IMR-90 (cell line): ENCODE results near the gene GNB1L. TPM values are rescaled to one million over a fixed set of nuclear protein-coding genes. Genes with fewer than 3 reads are reported as not detected.

Experiments
- ATAC-seq: fragments of 200-7000 bp; cut with Tn5 transposase; 2 replicates; pipeline ENCODE4 v1.9.1; 2020; ENCODE audit warnings: low read depth, mild to moderate bottlenecking, moderate library complexity
- BruUV-seq: library from RNA; stranded (reverse); fragments of 400-500 nt; replicated peaks from 2 replicates; lab custom pipeline; 2021; lab: Mats Ljungman, UMichigan
- CTCF ChIA-PET: fragments of 300-600 bp; formaldehyde crosslinking; extraction: SDS; loops from one replicate; lab custom pipeline; 2021; ENCODE audit warnings: antibody characterized with exemption; lab: Yijun Ruan, JAX
- POLR2A ChIA-PET: fragments of 300-600 bp; sonication (Branson Sonifier 250); formaldehyde crosslinking; loops from one replicate; lab custom pipeline; 2022; ENCODE audit warnings: antibody characterized with exemption; ENCODE audit not compliant: unreplicated experiment; lab: Charles Lee
- DNase-seq: peaks from one replicate; pipeline ENCODE4 v3.0.0; 2013
- H2AFZ ChIP-seq: replicated peaks from 2 replicates; pipeline ENCODE3; 2013; ENCODE audit warnings: low read length, mild to moderate bottlenecking; ENCODE audit not compliant: poor library complexity
- H2AK5ac ChIP-seq: 2 replicates; pipeline ENCODE4 v1.6.1; 2013; ENCODE audit warnings: low read depth, low read length, inconsistent platforms
- H2AK9ac ChIP-seq: replicated peaks from 2 replicates; pipeline ENCODE3; 2013; ENCODE audit warnings: mild to moderate bottlenecking, low read depth, low read length, moderate library complexity; ENCODE audit not compliant: poor library complexity
- H2BK120ac ChIP-seq: 2 replicates; pipeline ENCODE4 v1.6.1; 2013; ENCODE audit warnings: low read depth, low read length, inconsistent platforms
- H2BK15ac ChIP-seq: 3 replicates; pipeline ENCODE4 v1.6.1; 2013; ENCODE audit warnings: low read depth, low read length, inconsistent platforms
- H2BK20ac ChIP-seq: 2 replicates; pipeline ENCODE4 v1.6.1; 2013; ENCODE audit warnings: low read depth, mild to moderate bottlenecking, inconsistent platforms, low read length, moderate library complexity
- H2BK5ac ChIP-seq: 2 replicates; pipeline ENCODE4 v1.6.1; 2013; ENCODE audit warnings: mild to moderate bottlenecking, low read depth, low read length, inconsistent platforms; ENCODE audit not compliant: poor library complexity, severe bottlenecking
- H3K14ac ChIP-seq: replicated peaks from 2 replicates; pipeline ENCODE4 v1.6.1; 2013; ENCODE audit warnings: low read depth, low read length, inconsistent platforms
- H3K18ac ChIP-seq: 2 replicates; pipeline ENCODE4 v1.6.1; 2013; ENCODE audit warnings: low read depth, low read length, control low read depth
- H3K23ac ChIP-seq: 2 replicates; pipeline ENCODE4 v1.6.1; 2013; ENCODE audit warnings: low read depth, low read length, inconsistent platforms
- H3K27ac ChIP-seq: 2 replicates; pipeline ENCODE4 v1.5.1; 2013; ENCODE audit warnings: mild to moderate bottlenecking, control low read depth, low read length; ENCODE audit not compliant: insufficient read depth
- H3K27me3 ChIP-seq: 2 replicates; pipeline ENCODE4 v1.6.1; 2013; ENCODE audit warnings: low read length; ENCODE audit not compliant: control insufficient read depth, insufficient read depth
- H3K36me3 ChIP-seq: 2 replicates; pipeline ENCODE4 v1.6.1; 2013; ENCODE audit warnings: low read length, mixed read lengths; ENCODE audit not compliant: control insufficient read depth, insufficient read depth
- H3K4ac ChIP-seq: 2 replicates; pipeline ENCODE4 v1.6.1; 2013; ENCODE audit warnings: low read depth, low read length, inconsistent platforms
- H3K4me1 ChIP-seq: 2 replicates; pipeline ENCODE4 v1.6.1; 2013; ENCODE audit warnings: low read length, mixed read lengths; ENCODE audit not compliant: control insufficient read depth, insufficient read depth
- H3K4me2 ChIP-seq: 2 replicates; pipeline ENCODE4 v1.6.1; 2013; ENCODE audit warnings: low read depth, mild to moderate bottlenecking, control low read depth, low read length, moderate library complexity
- H3K4me3 ChIP-seq: 2 replicates; pipeline ENCODE4 v1.5.1; 2013; ENCODE audit warnings: low read depth, mild to moderate bottlenecking, control low read depth, low read length, moderate library complexity; ENCODE audit not compliant: insufficient read depth
- H3K56ac ChIP-seq: 2 replicates; pipeline ENCODE4 v1.6.1; 2013; ENCODE audit warnings: low read length, inconsistent platforms; ENCODE audit not compliant: insufficient read depth; ENCODE audit errors: extremely low read depth
- H3K79me1 ChIP-seq, 2 experiments: 2 replicates each; pipeline ENCODE4 v1.6.1; 2013; ENCODE audit warnings: low read length in 2 of 2, inconsistent platforms in 1 of 2, low read depth in 1 of 2
- H3K9ac ChIP-seq: 2 replicates; pipeline ENCODE4 v1.6.1; 2013; ENCODE audit warnings: low read depth, low read length, control low read depth
- H3K9me1 ChIP-seq: 2 replicates; pipeline ENCODE4 v1.6.1; 2013; ENCODE audit warnings: low read length, inconsistent platforms; ENCODE audit not compliant: insufficient read depth
- H3K9me3 ChIP-seq: 2 replicates; pipeline ENCODE4 v1.6.1; 2013; ENCODE audit warnings: low read length; ENCODE audit not compliant: control insufficient read depth, insufficient read depth
- H4K20me1 ChIP-seq: 2 replicates; pipeline ENCODE4 v1.6.1; 2013; ENCODE audit warnings: low read length, inconsistent platforms; ENCODE audit not compliant: insufficient read depth
- H4K5ac ChIP-seq: 2 replicates; pipeline ENCODE4 v1.6.1; 2013; ENCODE audit warnings: mild to moderate bottlenecking, low read depth, low read length, control low read depth
- H4K8ac ChIP-seq, 2 experiments: 2 replicates each; pipeline ENCODE4 v1.6.1; 2013; ENCODE audit warnings: low read depth in 2 of 2, low read length in 2 of 2, control low read depth in 1 of 2, inconsistent platforms in 1 of 2
- H4K91ac ChIP-seq: 2 replicates; pipeline ENCODE4 v1.6.1; 2013; ENCODE audit warnings: low read depth, low read length, inconsistent platforms; ENCODE audit not compliant: insufficient read depth
- BHLHE40 ChIP-seq: fragments of 150-350 bp; IDR thresholded peaks from 2 replicates; pipeline ENCODE4 v1.6.1; 2016; ENCODE audit warnings: mild to moderate bottlenecking, low read depth, low read length
- CEBPB ChIP-seq: IDR thresholded peaks from 2 replicates; pipeline ENCODE4 v1.6.1; 2012; ENCODE audit warnings: low read depth, low read length, improper control_type of control experiment
- CHD1 ChIP-seq: IDR thresholded peaks from 2 replicates; pipeline ENCODE4 v1.6.1; 2012; ENCODE audit warnings: low read depth, low read length, improper control_type of control experiment
- FOS ChIP-seq: fragments of 150-350 bp; IDR thresholded peaks from 2 replicates; pipeline ENCODE4 v1.6.1; 2016; ENCODE audit warnings: low read depth, low read length
- MAFK ChIP-seq: IDR thresholded peaks from 2 replicates; pipeline ENCODE4 v1.6.1; 2012; ENCODE audit warnings: low read depth, low read length, improper control_type of control experiment
- MAZ ChIP-seq: IDR thresholded peaks from 2 replicates; pipeline ENCODE4 v1.6.1; 2012; ENCODE audit warnings: low read depth, mild to moderate bottlenecking, low read length, improper control_type of control experiment, moderate library complexity, borderline replicate concordance
- MXI1 ChIP-seq: IDR thresholded peaks from 2 replicates; pipeline ENCODE4 v1.6.1; 2012; ENCODE audit warnings: low read depth, mild to moderate bottlenecking, low read length, moderate library complexity, borderline replicate concordance
- NFE2L2 ChIP-seq: fragments of 150-350 bp; IDR thresholded peaks from 2 replicates; pipeline ENCODE4 v1.6.1; 2016; ENCODE audit warnings: low read depth, mild to moderate bottlenecking, low read length
- POLR2A ChIP-seq: IDR thresholded peaks from 2 replicates; pipeline ENCODE4 v1.6.1; 2012; ENCODE audit warnings: mild to moderate bottlenecking, low read depth, low read length
- RAD21 ChIP-seq: IDR thresholded peaks from 2 replicates; pipeline ENCODE4 v1.6.1; 2012; ENCODE audit warnings: low read length, improper control_type of control experiment
- RCOR1 ChIP-seq: IDR thresholded peaks from 2 replicates; pipeline ENCODE4 v1.6.1; 2012; ENCODE audit warnings: mild to moderate bottlenecking, low read length, improper control_type of control experiment; ENCODE audit not compliant: insufficient replicate concordance
- RFX5 ChIP-seq: IDR thresholded peaks from 2 replicates; pipeline ENCODE4 v1.8.0; 2012; ENCODE audit warnings: low read depth, mild to moderate bottlenecking, low read length, moderate library complexity
- SMC3 ChIP-seq: fragments of 150-350 bp; IDR thresholded peaks from 2 replicates; pipeline ENCODE4 v1.6.1; 2016; ENCODE audit warnings: low read depth, mild to moderate bottlenecking, antibody characterized with exemption, low read length, moderate library complexity
- USF2 ChIP-seq: fragments of 150-350 bp; IDR thresholded peaks from 2 replicates; pipeline ENCODE4 v1.6.1; 2017; ENCODE audit warnings: mild to moderate bottlenecking, antibody characterized with exemption, low read length, low read depth
- WGBS, 2 experiments: methylation state at CpG; one replicate each; pipeline versions ENCODE4 v1.1.5 to v1.1.7; 2013; ENCODE audit warnings: missing lambda C conversion rate in 2 of 2; ENCODE audit not compliant: insufficient read length in 1 of 2; ENCODE audit errors: extremely low coverage in 2 of 2; 5-methylcytosine and 5-hydroxymethylcytosine counted together
- dilution Hi-C: fragments of 300-500 bp; cut with HindIII; formaldehyde crosslinking; loops from one replicate; pipeline ENCODE4 v1.14.3; 2018; ENCODE audit warnings: low sequenced_read_pairs; ENCODE audit not compliant: unreplicated experiment
- in situ Hi-C: fragments of 300-500 bp; cut with MboI; formaldehyde crosslinking; loops from 3 replicates; pipeline ENCODE4 v1.14.3; 2019; ENCODE audit warnings: low sequenced_read_pairs, inconsistent platforms, mixed read lengths
- intact Hi-C: fragments of 100-400 bp; cut with micrococcal nuclease; formaldehyde crosslinking; loops from 2 replicates; pipeline ENCODE4 v1.10.0; 2022
- polyA plus RNA-seq, 3 experiments: library from polyadenylated mRNA; depleted of rRNA; stranded (reverse); fragments of >200 nt; gene quantifications; 2 replicates each; pipeline ENCODE4 v1.2.3, GENCODE V29; 2012; ENCODE audit warnings: low replicate concordance in 1 of 3
- total RNA-seq: library from RNA; depleted of rRNA; stranded (reverse); fragments of >200 nt; gene quantifications from 2 replicates; pipeline ENCODE4 v1.2.3, GENCODE V29; 2012
- TF ChIP-seq, protein P1 (sequence below): conservative IDR thresholded peaks from 2 replicates; pipeline ENCODE4 v1.5.1; 2012; ENCODE audit warnings: mild to moderate bottlenecking, low read depth, low read length, improper control_type of control experiment

GNB1L gene
- total and polyA plus RNA-seq, 2 of the 4 experiments (the other 2 are of a cell fraction): 2.5 to 4.4 TPM

DNA sequence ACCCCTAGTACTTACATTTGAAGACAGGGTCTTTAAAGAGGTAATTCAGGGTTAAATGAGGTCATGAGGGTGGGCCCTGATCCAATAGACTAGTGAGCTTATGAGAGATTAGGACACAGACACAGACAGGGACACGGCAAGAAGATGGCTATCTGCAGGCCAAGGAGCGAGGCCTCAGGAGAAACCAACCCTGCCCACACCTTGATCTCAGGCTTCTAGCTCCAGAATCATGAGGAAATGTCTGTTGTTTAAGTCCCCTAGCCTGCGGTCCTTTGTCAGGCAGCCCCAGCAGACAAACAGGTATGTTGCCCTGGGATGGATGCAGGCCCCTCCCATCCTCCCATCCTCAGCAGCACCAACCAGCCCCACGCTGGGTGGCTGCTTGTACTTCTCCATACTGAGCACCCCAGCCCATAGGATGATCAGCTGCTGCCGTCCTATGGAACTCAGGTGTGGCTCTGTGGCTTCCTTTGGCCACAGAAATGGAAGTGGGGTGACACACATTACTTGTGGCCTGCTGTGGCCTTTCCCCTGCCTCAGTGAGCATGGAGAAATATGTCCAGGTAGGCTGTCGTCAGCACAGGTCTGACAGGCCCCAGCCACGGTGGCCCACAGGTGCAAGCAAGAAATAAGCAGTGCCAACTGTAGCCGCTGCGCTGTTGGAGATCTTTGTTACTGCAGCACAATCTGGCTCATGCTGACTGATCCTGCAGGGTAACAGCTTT lies 7.9 kb downstream of the GNB1L start:
- dilution Hi-C loops: no loop called here
- Histone ChIP-seq H2BK5ac (no peak overlapping the region), H3K79me1 (peaks cover 28 to 85% of the 10 kb centered on the region in 2 experiments), H3K4me1 (peaks cover 7% of the 10 kb centered on the region), H3K14ac (no peak overlapping the region), H3K36me3 (peaks cover 27% of the 10 kb centered on the region), H3K27me3 (no peaks in the 10 kb centered on the region), H2BK120ac (no peak overlapping the region), H2BK15ac (no peak overlapping the region), H3K9me1 (peaks cover 25% of the 10 kb centered on the region), H2AFZ (no peak overlapping the region), H3K4ac (no peak overlapping the region), H3K23ac (no peak overlapping the region), H3K9me3 (peaks cover 3% of the 10 kb centered on the region; the same call in 1 of the 2 replicates), H3K56ac (no peak overlapping the region), H2AK5ac (no peak overlapping the region), H3K4me2 (no peak overlapping the region), H3K9ac (no peak overlapping the region), H3K18ac (no peak overlapping the region), H2AK9ac (no peak overlapping the region), H4K20me1 (peaks cover 57% of the 10 kb centered on the region), H4K5ac (no peak overlapping the region), H4K8ac (no peak overlapping the region), H3K4me3 (no peak overlapping the region), H3K27ac (no peak overlapping the region), H4K91ac (no peak overlapping the region), H2BK20ac (no peak overlapping the region)
- ChIA-PET POLR2A (no interaction called here), CTCF (no interaction called here)
- TF ChIP-seq FOS (no peak), RCOR1 (no peak), POLR2A (no peak), BHLHE40 (no peak), RAD21 (no peak), CHD1 (no peak), NFE2L2 (no peak), CEBPB (no peak), USF2 (no peak), MAFK (no peak), MAZ (no peak), SMC3 (no peak), RFX5 (no peak), MXI1 (no peak)
- TF ChIP-seq, protein P1, sequence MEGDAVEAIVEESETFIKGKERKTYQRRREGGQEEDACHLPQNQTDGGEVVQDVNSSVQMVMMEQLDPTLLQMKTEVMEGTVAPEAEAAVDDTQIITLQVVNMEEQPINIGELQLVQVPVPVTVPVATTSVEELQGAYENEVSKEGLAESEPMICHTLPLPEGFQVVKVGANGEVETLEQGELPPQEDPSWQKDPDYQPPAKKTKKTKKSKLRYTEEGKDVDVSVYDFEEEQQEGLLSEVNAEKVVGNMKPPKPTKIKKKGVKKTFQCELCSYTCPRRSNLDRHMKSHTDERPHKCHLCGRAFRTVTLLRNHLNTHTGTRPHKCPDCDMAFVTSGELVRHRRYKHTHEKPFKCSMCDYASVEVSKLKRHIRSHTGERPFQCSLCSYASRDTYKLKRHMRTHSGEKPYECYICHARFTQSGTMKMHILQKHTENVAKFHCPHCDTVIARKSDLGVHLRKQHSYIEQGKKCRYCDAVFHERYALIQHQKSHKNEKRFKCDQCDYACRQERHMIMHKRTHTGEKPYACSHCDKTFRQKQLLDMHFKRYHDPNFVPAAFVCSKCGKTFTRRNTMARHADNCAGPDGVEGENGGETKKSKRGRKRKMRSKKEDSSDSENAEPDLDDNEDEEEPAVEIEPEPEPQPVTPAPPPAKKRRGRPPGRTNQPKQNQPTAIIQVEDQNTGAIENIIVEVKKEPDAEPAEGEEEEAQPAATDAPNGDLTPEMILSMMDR: no peak
- intact Hi-C loops: no loop called here
- in situ Hi-C loops: no loop called here
- no peak for DNase-seq
- ATAC-seq: no peak
- 92% methylated on average over 4 of the region's 9 CpGs; no CpG with 5 or more reads in 1 of the 2 experiments for WGBS, 2 experiments
- no TSS peak for BruUV-seq
